ENCODE data around the gene INPP5B.

Gene INPP5B

GRCh38 chr1:37872692-37873091 lies 74.2 kb downstream of the INPP5B start:
- DNase-seq (ENCODE audit: low read depth in 2 of 2): no peak

GRCh38 chr1:37868466-37868865 lies 78.4 kb downstream of the INPP5B start:
- no peak for DNase-seq (ENCODE audit: low read depth in 2 of 2)

DNA sequence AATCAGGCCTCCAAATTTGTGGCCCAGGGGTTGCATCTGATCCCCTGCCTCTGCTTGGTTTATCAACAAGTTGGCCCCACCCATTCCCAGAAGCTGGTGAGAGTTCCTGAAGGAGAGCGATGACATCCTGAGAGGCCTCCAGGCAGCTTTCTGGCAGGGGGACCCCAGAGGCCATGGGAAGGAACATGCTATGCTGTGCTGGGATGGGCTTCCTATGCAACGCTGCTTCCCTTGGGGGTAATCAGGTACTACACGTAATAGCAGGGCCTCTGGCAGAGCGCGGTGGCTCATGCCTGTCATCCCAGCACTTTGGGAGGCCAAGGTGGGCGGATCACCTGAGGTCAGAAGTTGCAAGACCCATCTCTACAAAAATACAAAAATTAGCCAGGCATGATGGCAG lies 79.1 kb downstream of the INPP5B start:
- DNase-seq (ENCODE audit: low read depth in 2 of 2): no peak

- no peak for DNase-seq (ENCODE audit: low read depth in 2 of 2)
Measured at GRCh38 chr1:37866491-37866890, 80.4 kb downstream of the INPP5B start.

DNA sequence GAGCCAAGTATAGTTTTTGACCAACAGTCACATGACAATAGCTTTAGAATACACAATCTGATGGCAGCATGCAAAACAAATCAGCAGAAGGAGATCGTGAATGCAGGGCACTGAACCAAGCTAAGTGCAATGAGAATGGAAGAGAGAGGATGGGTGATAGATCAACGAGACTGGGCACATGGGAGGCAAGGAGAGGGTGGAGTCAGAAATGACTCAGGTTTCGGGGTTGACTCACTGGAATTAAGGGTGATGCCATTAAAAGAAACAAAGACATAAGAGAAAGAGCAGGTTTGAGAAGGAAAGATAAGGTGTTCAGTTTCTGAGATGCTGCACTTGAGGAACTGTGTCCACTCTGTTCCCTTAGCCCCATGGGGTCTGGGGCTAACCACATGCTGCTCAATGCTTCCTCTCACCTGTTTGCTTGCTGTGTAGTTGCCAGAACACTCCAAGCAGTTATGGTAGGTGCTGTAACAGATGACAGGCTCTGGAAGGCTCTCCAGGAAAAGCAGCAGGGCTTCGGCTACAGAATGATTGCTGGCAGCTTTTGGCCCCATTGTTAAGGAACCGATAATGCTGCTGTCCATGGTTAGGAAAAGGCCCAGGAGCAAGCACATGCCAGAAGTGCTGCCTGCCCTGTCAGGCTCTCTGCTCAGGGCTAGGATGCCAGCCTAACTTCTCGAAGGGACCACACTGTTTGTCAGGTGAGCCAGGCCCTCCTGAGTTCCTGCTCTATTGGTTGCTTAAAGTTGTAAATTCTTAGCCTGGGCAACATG lies 81.3 kb downstream of the INPP5B start:
- no peak for DNase-seq (ENCODE audit: low read depth in 2 of 2)

DNA sequence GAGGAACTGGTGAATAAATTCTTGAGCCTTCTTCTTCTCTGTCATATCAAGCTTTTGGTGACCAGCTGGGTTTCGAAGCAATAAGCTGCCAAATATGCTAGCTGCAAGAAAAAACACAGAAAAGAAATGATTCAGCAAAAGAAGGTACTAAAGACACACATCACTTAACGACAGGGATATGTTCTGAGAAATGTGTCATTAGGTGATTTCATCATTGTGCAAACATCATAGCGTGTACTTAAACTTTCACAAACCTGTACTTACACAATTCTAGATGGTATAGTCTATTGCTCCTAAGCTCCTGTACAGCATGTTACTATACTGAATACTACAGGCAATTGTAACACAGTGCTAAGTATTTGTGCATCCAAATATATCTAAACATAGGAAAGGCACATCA lies 84.5 kb downstream of the INPP5B start:
- DNase-seq (ENCODE audit: low read depth in 2 of 2): no peak

- DNase-seq (ENCODE audit: low read depth in 2 of 2): no peak
Measured at GRCh38 chr1:37861151-37861550, 85.7 kb downstream of the INPP5B start.

GRCh38 chr1:37860346-37860666 lies 86.5 kb downstream of the INPP5B start:
- DNase-seq (ENCODE audit: low read depth in 2 of 2): no peak

DNA sequence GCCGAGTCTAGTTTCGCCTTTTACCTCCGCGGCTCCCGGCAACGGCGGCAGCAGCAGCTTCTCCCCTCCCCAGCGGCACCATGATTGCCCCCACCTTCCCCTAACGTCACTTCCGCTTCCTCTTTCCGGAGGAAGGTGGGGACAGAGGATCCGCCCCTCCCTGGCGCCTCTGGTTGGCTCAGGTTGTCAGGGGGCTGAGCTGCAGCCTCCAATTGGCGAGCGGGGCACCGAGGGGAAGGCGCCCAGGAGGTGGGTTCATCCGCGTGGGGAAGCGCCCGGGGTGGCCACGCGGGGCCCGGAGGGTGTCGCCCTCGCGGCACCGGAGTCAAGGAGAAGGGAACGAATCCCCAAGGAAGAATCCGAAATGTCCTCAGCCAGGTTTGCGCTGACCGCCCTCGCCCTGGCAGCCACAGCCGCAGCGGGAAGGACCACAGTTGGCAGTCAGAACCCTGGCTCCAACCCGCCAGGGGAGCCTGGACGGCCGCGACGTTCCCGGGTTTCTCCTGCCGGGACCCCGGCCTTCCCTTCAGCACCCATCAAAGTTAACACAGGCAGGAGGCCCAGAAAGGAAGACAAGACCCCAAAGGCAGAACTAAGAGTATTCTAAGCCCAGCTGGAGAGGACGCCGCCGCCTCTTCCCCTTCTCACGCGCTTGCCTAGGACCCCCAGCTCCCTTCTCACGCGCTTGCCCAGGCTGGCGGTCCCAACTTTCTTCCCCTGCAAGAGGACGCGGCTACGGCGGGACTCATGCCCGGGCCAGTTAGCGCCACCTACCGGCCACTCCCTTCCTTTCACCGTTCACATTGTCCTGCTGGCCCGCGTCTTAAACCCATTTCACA lies 87.1 kb downstream of the INPP5B start, which contains the start of gene MTF1:
Gene MTF1, minus strand, starts transcription at position 86 of the 839 bp plus-strand sequence. CDS start 1,934 bp downstream, outside the sequence.
- peak; percentile 96 to 97 for DNase-seq (ENCODE audit: low read depth in 2 of 2)

DNA sequence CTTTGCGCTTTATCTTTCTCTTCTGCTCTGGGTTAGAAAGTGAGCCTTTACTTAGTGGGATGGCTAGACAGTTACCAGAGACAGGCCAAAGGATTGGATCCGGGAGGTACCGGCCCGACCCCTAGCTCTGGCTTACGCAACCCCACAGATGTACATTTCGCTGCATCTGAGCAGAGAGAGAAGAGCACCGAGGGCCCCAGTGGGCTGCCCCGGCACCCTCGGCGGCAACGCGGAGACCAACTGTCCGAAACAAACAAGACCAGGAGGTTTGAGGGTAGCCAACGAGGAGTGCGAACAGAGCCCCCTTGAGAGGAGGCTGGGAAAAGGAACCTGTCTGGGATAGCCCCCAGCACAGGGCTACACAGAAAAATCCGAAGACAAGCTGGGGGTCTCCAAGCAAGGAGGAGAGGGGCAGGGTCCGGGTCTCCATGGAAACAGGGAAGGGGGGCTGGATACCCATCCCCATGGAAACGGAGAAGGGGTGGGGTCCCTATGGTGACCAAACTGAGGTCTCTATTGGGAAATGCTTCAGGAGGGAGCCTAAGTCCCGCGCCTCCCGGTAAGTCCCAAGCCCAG lies 87.8 kb downstream of the INPP5B start:
- DNase-seq (ENCODE audit: low read depth in 2 of 2): peak in 1 of 2 donors; percentile 5

GRCh38 chr1:37854406-37854805 lies 92.4 kb downstream of the INPP5B start:
- no peak for DNase-seq (ENCODE audit: low read depth in 2 of 2)

GRCh38 chr1:37853157-37853556 lies 93.7 kb downstream of the INPP5B start:
- no peak for DNase-seq (ENCODE audit: low read depth in 2 of 2)

GRCh38 chr1:37851782-37852210 lies 95.1 kb downstream of the INPP5B start:
- no peak for DNase-seq (ENCODE audit: low read depth in 2 of 2)

GRCh38 chr1:37851262-37851661 lies 95.6 kb downstream of the INPP5B start:
- DNase-seq (ENCODE audit: low read depth in 2 of 2): no peak

GRCh38 chr1:37850352-37850955 lies 96.4 kb downstream of the INPP5B start:
- no peak for DNase-seq (ENCODE audit: low read depth in 2 of 2)

DNA sequence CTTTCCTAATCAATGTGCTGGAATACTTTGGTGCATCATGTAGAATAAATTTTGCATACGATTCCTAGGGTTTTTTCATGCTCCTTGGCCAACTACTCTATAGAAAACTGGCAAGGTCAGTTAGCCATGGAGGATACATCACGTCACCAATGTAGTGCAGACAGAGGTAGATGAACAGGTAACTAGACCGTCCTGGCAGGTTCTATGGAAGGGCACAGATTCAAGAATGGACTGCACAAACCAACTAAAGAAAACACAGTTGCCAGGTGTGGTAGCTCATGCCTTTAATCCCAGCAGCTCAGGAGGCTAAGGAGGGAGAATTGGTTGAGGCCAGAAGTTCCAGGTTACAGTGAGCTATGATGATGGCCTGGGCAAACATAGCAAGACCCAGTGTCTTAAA lies 97.4 kb downstream of the INPP5B start:
- no peak for DNase-seq (ENCODE audit: low read depth in 2 of 2)

DNA sequence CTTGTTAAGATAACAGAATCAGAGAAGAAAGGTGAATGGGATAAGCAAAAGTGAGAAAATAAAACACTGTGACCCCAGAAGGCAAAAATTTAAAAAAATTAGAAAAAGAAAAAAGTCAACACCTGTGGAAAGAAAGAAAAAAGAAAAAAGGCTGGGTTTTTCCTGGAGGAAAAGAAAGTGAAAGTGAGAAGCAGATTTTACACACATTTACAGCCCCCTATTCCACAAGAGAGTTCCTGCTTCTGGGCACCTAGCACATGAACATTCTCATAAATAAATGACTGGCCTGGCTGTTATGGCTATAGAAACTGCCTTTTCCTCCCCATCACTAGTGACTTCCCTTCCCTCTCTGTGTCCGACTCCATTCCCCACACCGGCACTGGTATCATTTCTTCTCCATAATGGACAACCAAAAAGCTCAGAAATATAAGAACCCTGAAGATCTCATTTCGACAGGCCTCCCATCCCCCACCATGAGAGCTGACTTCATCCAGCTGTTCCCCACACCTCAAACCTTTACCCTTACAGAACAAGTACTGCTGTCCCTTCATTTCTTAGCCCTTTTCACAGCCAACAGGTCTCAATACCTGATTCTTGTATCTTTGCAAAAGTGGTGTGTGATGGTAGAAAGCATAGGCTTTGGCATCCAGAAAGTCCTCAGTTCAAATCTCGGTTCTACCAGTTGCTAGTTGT lies 100.1 kb downstream of the INPP5B start:
- DNase-seq (ENCODE audit: low read depth in 2 of 2): no peak

DNA sequence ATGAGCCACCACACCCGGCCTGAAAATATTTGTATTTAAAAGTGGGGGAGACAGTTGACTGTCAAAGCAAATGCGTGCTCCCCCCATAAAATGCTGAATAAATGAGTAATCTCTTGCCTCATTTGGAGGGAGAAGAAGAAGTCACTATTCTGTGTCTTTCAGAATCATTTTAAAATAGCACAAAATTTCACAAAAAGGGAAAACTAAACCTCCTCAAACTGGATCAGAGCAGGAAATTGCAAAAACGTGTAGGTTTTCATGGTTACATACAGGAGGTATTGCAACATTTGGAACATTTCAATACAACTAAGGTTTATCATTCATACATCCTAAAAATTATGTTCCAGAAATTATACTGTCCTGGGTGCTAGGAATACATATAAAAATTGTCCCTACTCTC lies 101.1 kb downstream of the INPP5B start:
- no peak for DNase-seq (ENCODE audit: low read depth in 2 of 2)

DNA sequence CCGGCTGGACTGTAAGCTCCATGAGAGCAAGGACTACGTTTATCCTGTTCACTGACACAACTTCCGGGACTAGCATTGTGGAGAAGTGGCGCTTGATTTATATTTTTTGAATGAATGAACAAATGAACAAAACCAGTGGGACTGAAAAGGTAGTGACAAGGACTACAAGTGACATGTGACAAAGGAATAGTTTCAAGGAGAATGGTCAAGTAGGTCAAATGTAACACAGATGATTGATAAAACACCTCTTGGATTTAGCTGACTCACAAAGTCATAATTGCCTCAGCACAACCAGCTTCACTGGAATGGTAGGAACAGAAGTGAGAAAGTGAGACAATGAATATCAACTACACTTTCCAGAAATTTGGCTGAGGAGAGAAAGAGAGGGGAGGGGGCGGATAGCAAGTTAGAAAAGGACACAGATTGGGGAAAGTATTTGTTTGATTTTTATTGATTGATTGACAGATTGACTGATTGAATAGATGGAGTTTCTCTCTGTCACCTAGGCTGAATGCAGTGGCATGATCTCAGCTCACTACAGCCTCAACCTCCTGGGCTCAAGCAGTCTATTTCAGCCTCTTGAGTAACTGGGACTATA lies 101.7 kb downstream of the INPP5B start:
- DNase-seq (ENCODE audit: low read depth in 2 of 2): no peak

- DNase-seq (ENCODE audit: low read depth in 2 of 2): no peak
Measured at GRCh38 chr1:37844536-37844935, 102.3 kb downstream of the INPP5B start.

DNA sequence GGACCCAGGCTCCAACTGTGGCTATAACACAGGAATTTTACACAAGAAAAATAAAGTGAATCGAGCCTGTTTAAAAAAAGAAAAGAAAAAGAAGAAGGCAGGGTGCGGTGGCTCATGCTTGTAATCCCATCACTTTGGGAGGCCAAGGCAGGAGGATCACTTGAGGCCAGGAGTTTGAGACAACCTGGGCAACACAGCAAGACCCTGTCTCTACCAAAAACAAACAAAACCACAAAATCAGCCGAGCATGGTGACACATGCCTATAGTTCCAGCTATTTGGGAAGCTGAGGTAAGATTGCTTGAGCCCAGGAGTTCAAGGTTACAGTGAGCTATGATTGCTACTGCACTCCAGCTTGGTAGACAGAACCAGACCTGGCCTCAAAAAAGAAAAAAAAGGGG lies 105.2 kb downstream of the INPP5B start:
- DNase-seq (ENCODE audit: low read depth in 2 of 2): no peak

All from stimulated activated CD8-positive, alpha-beta memory T cell treated with anti-CD3 and anti-CD28 coated beads, Interleukin-7, amount 100 ng/mL, for 4 hours (primary cell).